IPS-15b (cell line): ENCODE results near the gene KIAA1549.

ENCODE experiments used
- H3K27me3 ChIP-seq: one replicate; pipeline ENCODE4 v1.6.1; 2013; ENCODE audit warnings: low read length; ENCODE audit not compliant: control insufficient read depth, insufficient read depth
- H3K36me3 ChIP-seq: one replicate; pipeline ENCODE4 v1.6.1; 2013; ENCODE audit warnings: low read length; ENCODE audit not compliant: control insufficient read depth, insufficient read depth
- H3K4me1 ChIP-seq: one replicate; pipeline ENCODE4 v1.6.1; 2013; ENCODE audit warnings: mild to moderate bottlenecking, low read length; ENCODE audit not compliant: control insufficient read depth, insufficient read depth
- H3K4me3 ChIP-seq: one replicate; pipeline ENCODE4 v1.5.1; 2013; ENCODE audit warnings: low read depth, low read length
- H3K9ac ChIP-seq: one replicate; pipeline ENCODE4 v1.6.1; 2013; ENCODE audit warnings: low read depth, mild to moderate bottlenecking, low read length
- H3K9me3 ChIP-seq: one replicate; pipeline ENCODE4 v1.6.1; 2013; ENCODE audit warnings: mild to moderate bottlenecking, low read length; ENCODE audit not compliant: control insufficient read depth, insufficient read depth

KIAA1549 gene

DNA sequence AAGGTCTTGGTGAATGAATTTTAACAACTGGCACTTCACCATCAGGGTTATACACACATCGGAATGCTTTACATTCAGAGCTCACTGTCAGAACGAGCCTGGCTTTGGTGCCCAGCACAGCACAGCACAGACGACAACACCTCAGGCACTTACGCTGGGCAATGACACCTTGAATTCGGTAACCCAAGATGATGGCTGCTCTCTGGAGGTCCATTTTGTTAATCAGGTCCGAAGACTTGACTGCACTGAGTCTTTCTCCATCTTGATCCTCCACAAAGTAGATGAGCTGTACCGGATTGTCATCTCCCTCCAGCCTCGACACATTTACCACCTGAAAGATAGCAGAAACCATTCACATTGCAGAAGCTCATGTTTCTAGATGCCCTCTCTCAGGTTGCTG, 82.4 kb downstream of the KIAA1549 start:
- no peak overlapping the region for H3K9ac ChIP-seq
- H3K4me3 ChIP-seq = no peak overlapping the region
- H3K4me1 ChIP-seq = no peaks in the 10 kb centered on the region
- H3K36me3 ChIP-seq = peaks cover 2% of the 10 kb centered on the region
- no peaks in the 10 kb centered on the region for H3K27me3 ChIP-seq
- H3K9me3 ChIP-seq = no peaks in the 10 kb centered on the region

- no peaks in the 10 kb centered on the region for H3K27me3 ChIP-seq
- no peaks in the 10 kb centered on the region for H3K9me3 ChIP-seq
- no peaks in the 10 kb centered on the region for H3K4me1 ChIP-seq
- H3K36me3 ChIP-seq = peaks cover 2% of the 10 kb centered on the region
- H3K9ac ChIP-seq = no peak overlapping the region
- H3K4me3 ChIP-seq = no peak overlapping the region
These were observed 82.9 kb downstream of the KIAA1549 start for GRCh38 chr7:138898255-138898654.

- H3K9me3 ChIP-seq = no peaks in the 10 kb centered on the region
- no peak overlapping the region for H3K4me3 ChIP-seq
- H3K9ac ChIP-seq = no peak overlapping the region
- H3K27me3 ChIP-seq = no peaks in the 10 kb centered on the region
- peaks cover 2% of the 10 kb centered on the region for H3K4me1 ChIP-seq
- peaks cover 6% of the 10 kb centered on the region for H3K36me3 ChIP-seq
These were observed 85.5 kb downstream of the KIAA1549 start for GRCh38 chr7:138895679-138896078.

- peaks cover 2% of the 10 kb centered on the region for H3K4me1 ChIP-seq
- H3K27me3 ChIP-seq = no peaks in the 10 kb centered on the region
- no peak overlapping the region for H3K4me3 ChIP-seq
- H3K9me3 ChIP-seq = no peaks in the 10 kb centered on the region
- H3K36me3 ChIP-seq = peaks cover 9% of the 10 kb centered on the region
- H3K9ac ChIP-seq = no peak overlapping the region
These were observed 87.9 kb downstream of the KIAA1549 start for GRCh38 chr7:138893258-138893657.

- Histone ChIP-seq H3K36me3 (peaks cover 9% of the 10 kb centered on the region), H3K4me3 (no peak overlapping the region), H3K9me3 (no peaks in the 10 kb centered on the region), H3K9ac (no peak overlapping the region), H3K27me3 (no peaks in the 10 kb centered on the region), H3K4me1 (peaks cover 2% of the 10 kb centered on the region)
These were observed 88.4 kb downstream of the KIAA1549 start for GRCh38 chr7:138892812-138893211.

GRCh38 chr7:138892006-138892630, 89.1 kb downstream of the KIAA1549 start:
- Histone ChIP-seq H3K9me3 (no peaks in the 10 kb centered on the region), H3K4me1 (peaks cover 2% of the 10 kb centered on the region), H3K9ac (no peak overlapping the region), H3K27me3 (no peaks in the 10 kb centered on the region), H3K4me3 (no peak overlapping the region), H3K36me3 (peaks cover 9% of the 10 kb centered on the region)

GRCh38 chr7:138891446-138891810, 89.8 kb downstream of the KIAA1549 start:
- no peak overlapping the region for H3K9ac ChIP-seq
- no peaks in the 10 kb centered on the region for H3K9me3 ChIP-seq

DNA sequence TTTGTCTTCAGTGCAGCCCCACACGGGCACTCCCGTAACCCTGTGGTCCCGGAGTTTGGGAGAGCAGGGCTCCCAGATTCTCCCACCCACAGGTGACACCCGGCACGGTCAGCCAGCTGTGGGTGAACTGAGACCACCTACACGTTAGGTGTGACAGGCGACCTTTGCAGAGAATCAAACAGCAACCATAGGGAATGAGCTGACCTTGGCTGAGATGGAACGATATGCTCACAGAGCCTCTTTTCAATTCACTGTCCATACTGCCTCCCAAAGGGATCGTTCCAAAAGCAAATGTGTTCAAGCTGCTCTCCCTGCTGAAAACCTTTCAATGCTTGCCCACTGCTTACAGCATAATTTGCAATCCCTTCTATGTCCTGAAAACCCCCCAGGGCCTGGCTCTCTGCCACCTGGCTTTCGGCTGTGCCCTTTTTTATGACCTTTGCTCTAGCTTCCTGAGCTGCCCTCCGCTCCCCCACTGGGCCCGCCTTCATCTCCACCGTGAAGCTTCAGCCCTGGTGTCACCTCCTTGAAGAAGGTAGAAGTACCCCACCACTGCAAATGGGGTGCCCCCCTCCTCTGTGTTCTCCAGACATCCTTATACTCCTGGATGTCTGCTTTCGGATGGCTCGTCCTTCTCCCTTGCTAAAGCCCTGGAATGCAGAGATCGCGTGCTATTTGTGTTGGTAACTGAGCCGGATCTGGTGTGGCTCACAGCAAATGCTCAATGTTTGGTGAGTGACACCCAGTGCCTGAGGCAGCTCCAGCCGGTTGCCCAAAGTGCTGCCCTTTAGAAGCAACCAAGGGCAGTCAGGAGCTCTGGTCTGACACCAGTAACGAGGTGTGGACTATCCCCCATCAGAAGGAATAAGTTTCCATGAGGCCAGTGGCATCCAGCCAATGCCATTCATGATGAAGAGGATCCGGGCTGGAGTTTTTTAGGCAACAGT, 90.4 kb downstream of the KIAA1549 start:
- no peaks in the 10 kb centered on the region for H3K9me3 ChIP-seq
- H3K27me3 ChIP-seq = no peaks in the 10 kb centered on the region
- H3K4me3 ChIP-seq = no peak overlapping the region
- peaks cover 9% of the 10 kb centered on the region for H3K36me3 ChIP-seq
- no peak overlapping the region for H3K9ac ChIP-seq
- peaks cover 2% of the 10 kb centered on the region for H3K4me1 ChIP-seq

More at GRCh38 chr7:138891446-138891810, 89.8 kb downstream of the KIAA1549 start:
- Histone ChIP-seq H3K36me3 (peaks cover 9% of the 10 kb centered on the region), H3K27me3 (no peaks in the 10 kb centered on the region), H3K4me3 (no peak overlapping the region), H3K4me1 (peaks cover 2% of the 10 kb centered on the region)

- H3K9me3 ChIP-seq = no peaks in the 10 kb centered on the region
- H3K4me1 ChIP-seq = peaks cover 2% of the 10 kb centered on the region
- H3K27me3 ChIP-seq = no peaks in the 10 kb centered on the region
- no peak overlapping the region for H3K4me3 ChIP-seq
- H3K36me3 ChIP-seq = peaks cover 7% of the 10 kb centered on the region
- H3K9ac ChIP-seq = no peak overlapping the region
These were observed 91.3 kb downstream of the KIAA1549 start for GRCh38 chr7:138889582-138890498.

- peaks cover 6% of the 10 kb centered on the region for H3K36me3 ChIP-seq
- peaks cover 2% of the 10 kb centered on the region for H3K4me1 ChIP-seq
- no peak overlapping the region for H3K9ac ChIP-seq
- no peaks in the 10 kb centered on the region for H3K9me3 ChIP-seq
- H3K4me3 ChIP-seq = no peak overlapping the region
- no peaks in the 10 kb centered on the region for H3K27me3 ChIP-seq
These were observed 93.1 kb downstream of the KIAA1549 start for GRCh38 chr7:138887872-138888656.
